ENCODE data around the gene LYPLAL1.

The LYPLAL1 gene

DNA sequence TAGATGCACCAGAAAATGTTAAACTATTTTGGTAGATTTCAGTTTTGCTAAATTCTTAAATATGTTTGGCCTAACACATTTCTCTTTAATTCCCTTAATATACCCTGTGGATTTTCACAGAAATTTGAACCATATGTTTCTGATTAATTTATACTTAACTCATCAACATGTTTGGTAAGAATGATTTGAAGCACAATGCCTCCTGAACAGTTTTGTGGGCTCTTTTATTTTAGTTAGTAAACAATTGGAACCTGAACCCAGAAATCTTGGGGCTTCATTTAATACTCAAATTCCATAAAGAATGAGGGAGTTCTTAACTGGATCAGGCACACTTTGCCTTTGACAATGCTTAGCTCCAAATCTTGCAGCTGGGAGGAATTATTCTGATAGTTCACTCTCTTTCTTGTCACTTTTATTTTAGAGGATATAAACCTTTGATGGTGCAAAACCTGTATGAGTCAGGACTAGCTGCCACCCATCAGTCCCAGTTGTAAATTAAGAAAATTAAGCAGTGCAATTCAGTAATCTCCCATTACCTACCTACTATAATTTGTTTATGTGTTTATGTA is 24.6 kb upstream of the LYPLAL1 start:
- Histone ChIP-seq H3K79me2 (ENCODE audit: low read length) (no peaks in the 10 kb centered on the region), H2AFZ (ENCODE audit: low read depth, low read length) (no peak overlapping the region), H3K4me1 (ENCODE audit: low read length) (peaks cover 9% of the 10 kb centered on the region), H3K4me2 (ENCODE audit: low read length) (no peak overlapping the region), H3K9me3 (ENCODE audit: insufficient read depth, low read length) (no peaks in the 10 kb centered on the region), H4K20me1 (ENCODE audit: insufficient read depth, low read length) (no peaks in the 10 kb centered on the region), H3K9ac (ENCODE audit: low read length) (no peak overlapping the region), H3K36me3 (replicated peaks; ENCODE audit: low read depth, low read length) (no peaks in the 10 kb centered on the region), H3K4me3 (ENCODE audit: low read length) (no peak overlapping the region), H3K27me3 (ENCODE audit: low read depth, low read length) (peaks cover 8% of the 10 kb centered on the region; the same call in 1 of the 2 replicates), H3K27ac (ENCODE audit: low read length) (no peak overlapping the region)
- TF ChIP-seq EZH2phosphoT487 (IDR thresholded peaks at IDR 0.05; ENCODE audit: low read depth) (no peak), CTCF (IDR thresholded peaks at IDR 0.05; ENCODE audit: low read depth, low read length) (no peak)

DNA sequence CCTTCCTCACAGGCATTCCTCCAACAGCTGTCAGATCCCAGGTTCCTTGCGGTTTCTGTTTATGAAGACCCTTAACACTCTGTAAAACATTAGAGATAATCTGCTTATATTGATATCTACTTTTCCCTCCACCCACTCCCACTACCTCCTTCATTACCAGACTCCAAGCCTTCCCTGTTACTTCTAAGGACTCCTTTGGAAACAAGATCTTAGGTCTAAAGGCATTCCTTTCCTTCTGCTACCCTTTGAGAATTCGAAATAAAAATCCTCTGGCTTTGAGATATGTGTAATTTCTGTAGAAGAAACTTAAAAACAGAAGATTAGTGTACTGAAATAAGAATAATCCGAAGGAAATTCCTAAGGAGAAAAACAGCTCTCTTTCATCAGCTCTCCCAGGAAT is 23.7 kb upstream of the LYPLAL1 start:
- Histone ChIP-seq H3K27ac (ENCODE audit: low read length) (no peak overlapping the region), H3K4me3 (ENCODE audit: low read length) (no peak overlapping the region), H3K4me2 (ENCODE audit: low read length) (no peak overlapping the region), H3K36me3 (replicated peaks; ENCODE audit: low read depth, low read length) (no peaks in the 10 kb centered on the region), H3K79me2 (ENCODE audit: low read length) (no peaks in the 10 kb centered on the region), H3K9ac (ENCODE audit: low read length) (no peak overlapping the region), H4K20me1 (ENCODE audit: insufficient read depth, low read length) (no peaks in the 10 kb centered on the region), H3K4me1 (ENCODE audit: low read length) (peaks cover 6% of the 10 kb centered on the region), H3K9me3 (ENCODE audit: insufficient read depth, low read length) (no peaks in the 10 kb centered on the region), H3K27me3 (ENCODE audit: low read depth, low read length) (peaks cover 8% of the 10 kb centered on the region; the same call in 1 of the 2 replicates), H2AFZ (ENCODE audit: low read depth, low read length) (no peak overlapping the region)
- TF ChIP-seq EZH2phosphoT487 (IDR thresholded peaks at IDR 0.05; ENCODE audit: low read depth) (no peak), CTCF (IDR thresholded peaks at IDR 0.05; ENCODE audit: low read depth, low read length) (no peak)

DNA sequence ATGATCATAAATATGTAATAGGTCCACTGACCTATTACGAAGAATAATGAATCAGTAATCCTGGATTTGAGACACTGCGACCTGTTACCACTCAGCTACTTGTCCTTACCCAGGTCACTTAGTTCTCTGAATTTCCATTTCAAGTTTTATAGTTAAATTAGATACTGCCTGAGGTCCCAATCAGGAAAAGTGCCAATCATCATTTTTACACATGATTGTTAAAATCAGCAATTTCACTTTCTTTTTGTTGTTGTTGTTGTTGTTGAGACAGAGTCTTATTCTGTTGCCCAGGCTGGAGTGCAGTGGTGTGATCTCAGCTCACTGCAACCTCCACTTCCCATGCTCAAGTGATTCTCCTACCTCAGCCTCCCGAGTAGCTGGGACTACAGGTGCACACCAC is 22.8 kb upstream of the LYPLAL1 start:
- Histone ChIP-seq H3K9ac (ENCODE audit: low read length) (no peak overlapping the region), H3K9me3 (ENCODE audit: insufficient read depth, low read length) (no peaks in the 10 kb centered on the region), H3K27me3 (ENCODE audit: low read depth, low read length) (peaks cover 8% of the 10 kb centered on the region; the same call in 1 of the 2 replicates), H3K4me1 (ENCODE audit: low read length) (peaks cover 3% of the 10 kb centered on the region; the same call in 1 of the 2 replicates), H3K79me2 (ENCODE audit: low read length) (no peaks in the 10 kb centered on the region), H2AFZ (ENCODE audit: low read depth, low read length) (no peak overlapping the region), H3K27ac (ENCODE audit: low read length) (no peak overlapping the region), H3K4me3 (ENCODE audit: low read length) (no peak overlapping the region), H3K4me2 (ENCODE audit: low read length) (no peak overlapping the region), H3K36me3 (replicated peaks; ENCODE audit: low read depth, low read length) (no peaks in the 10 kb centered on the region), H4K20me1 (ENCODE audit: insufficient read depth, low read length) (no peaks in the 10 kb centered on the region)
- TF ChIP-seq EZH2phosphoT487 (IDR thresholded peaks at IDR 0.05; ENCODE audit: low read depth) (no peak), CTCF (IDR thresholded peaks at IDR 0.05; ENCODE audit: low read depth, low read length) (no peak)

DNA sequence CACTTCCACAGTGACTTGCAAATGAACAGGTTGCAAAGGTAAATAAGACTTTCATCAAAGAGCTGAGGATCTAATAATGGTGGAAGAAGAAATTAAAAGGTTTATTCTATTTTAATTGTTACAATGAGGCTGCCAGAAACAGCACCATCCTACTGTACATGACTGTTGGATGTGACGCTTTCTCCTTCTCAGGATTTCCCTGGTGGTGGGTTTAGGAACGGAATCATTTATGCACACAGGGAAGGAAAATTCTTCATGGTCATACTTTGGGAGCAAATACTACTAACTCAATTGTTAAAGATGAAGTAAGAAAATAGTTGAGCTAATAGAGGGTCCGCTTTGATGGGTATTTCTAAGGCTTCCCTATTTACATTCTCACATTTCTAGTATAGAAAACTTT is 22.2 kb upstream of the LYPLAL1 start:
- Histone ChIP-seq H3K27ac (ENCODE audit: low read length) (no peak overlapping the region), H3K27me3 (ENCODE audit: low read depth, low read length) (peaks cover 8% of the 10 kb centered on the region; the same call in 1 of the 2 replicates), H3K4me2 (ENCODE audit: low read length) (no peak overlapping the region), H4K20me1 (ENCODE audit: insufficient read depth, low read length) (no peaks in the 10 kb centered on the region), H3K79me2 (ENCODE audit: low read length) (no peaks in the 10 kb centered on the region), H2AFZ (ENCODE audit: low read depth, low read length) (no peak overlapping the region), H3K36me3 (replicated peaks; ENCODE audit: low read depth, low read length) (no peaks in the 10 kb centered on the region), H3K9ac (ENCODE audit: low read length) (no peak overlapping the region), H3K4me1 (ENCODE audit: low read length) (peaks cover 3% of the 10 kb centered on the region; the same call in 1 of the 2 replicates), H3K9me3 (ENCODE audit: insufficient read depth, low read length) (no peaks in the 10 kb centered on the region), H3K4me3 (ENCODE audit: low read length) (no peak overlapping the region)
- TF ChIP-seq CTCF (IDR thresholded peaks at IDR 0.05; ENCODE audit: low read depth, low read length) (no peak), EZH2phosphoT487 (IDR thresholded peaks at IDR 0.05; ENCODE audit: low read depth) (no peak)

Measured in OCI-LY3 (cell line).